ENCODE results near the gene CIART. TPM values are rescaled to one million over a fixed set of nuclear protein-coding genes. Genes with fewer than 3 reads are reported as not detected.
A peak's percentile ranks its signal among the peaks of the same experiment; 100 is the strongest.

Gene CIART
- total RNA-seq, 1 donor from 2014 or later = 3.5 TPM

DNA sequence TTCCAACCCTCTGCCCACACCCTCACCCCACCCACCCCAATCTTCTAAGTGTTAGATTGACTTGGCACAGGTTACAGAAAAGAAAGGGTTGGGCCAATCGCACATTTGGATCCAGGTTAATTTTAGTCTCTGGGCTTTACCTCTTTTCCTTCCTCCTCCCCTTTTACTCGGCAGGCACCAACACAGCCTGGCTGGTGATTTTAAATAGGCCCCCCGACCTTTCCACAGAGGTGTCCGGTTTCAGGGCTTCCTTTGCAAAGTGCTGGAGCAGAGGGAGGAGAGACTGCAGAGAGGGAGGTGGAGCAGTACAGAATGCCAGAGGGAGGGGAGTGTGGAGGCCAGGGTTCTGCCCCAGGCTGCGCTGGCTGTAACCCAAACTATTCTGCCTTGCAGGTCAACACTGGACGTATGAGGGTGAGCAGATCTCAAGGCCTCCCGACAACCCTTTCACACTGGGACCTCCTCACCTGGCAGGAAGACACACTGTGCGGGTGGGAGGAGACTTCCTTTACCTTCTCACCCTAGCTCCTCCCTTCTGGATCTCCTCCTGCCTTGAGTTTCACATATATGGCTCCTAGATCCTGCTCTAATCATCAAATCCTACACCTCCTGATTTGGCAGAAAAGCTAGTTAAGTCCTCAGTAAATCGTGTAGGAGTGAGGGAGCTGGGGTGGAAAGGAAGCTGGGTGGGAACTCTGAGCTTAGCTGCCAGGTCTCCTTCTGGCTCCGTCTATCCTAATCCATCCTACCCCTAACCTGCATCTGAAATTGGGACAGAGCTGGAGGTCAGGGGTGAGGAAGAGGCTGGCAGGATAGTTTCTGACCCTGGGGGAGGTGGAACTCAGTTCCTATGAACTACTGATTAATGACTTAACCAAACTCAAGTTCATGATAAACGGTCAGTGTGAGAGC lies 22.3 kb upstream of the CIART start:
- no peak for DNase-seq (ENCODE audit: low spot score)

DNA sequence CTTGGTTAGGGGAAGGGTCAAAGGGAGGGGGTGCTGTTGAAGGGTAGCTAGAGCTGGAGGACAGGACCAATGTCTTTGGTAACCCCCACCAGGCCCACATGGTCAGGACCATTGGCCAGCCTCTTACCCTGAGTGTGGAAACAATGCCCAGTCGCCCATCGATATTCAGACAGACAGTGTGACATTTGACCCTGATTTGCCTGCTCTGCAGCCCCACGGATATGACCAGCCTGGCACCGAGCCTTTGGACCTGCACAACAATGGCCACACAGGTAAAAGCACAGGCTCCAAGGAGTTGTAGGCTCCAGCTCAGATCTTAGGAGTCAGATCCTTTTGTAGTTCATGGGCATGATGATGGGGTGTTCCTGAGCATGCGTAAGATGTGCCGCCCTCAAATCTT lies 21.0 kb upstream of the CIART start:
- no peak for DNase-seq (ENCODE audit: low spot score)

DNA sequence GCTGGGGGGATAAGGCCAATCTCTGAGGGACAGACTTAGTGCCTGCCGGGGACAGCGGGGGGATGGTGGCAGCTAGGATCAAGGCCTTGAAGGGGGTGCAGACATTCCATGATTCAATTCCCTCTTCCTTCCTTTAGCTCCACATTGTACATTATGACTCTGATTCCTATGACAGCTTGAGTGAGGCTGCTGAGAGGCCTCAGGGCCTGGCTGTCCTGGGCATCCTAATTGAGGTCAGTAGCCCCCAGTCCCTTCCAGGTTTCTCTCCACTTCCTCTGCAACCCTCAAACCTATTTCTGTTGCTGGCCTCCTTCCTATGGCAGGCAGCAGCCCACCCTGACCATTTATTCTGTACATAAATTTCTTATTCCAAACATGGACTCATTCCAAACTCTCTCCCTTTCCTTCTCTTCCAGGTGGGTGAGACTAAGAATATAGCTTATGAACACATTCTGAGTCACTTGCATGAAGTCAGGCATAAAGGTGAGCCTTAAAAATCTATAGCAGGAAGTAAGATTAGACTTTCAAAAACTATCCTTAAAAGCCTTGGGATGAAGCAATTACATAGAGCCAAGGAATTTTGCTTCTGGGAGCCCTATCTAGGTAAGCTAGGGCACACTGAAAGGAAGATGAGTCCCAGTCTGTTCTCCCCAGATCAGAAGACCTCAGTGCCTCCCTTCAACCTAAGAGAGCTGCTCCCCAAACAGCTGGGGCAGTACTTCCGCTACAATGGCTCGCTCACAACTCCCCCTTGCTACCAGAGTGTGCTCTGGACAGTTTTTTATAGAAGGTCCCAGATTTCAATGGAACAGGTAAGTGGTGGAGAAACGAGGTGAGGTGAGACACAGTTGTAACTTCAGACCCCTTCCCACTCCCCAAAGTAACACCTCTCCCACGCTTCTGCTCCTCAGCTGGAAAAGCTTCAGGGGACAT lies 19.7 kb upstream of the CIART start:
- no peak for DNase-seq (ENCODE audit: low spot score)

DNA sequence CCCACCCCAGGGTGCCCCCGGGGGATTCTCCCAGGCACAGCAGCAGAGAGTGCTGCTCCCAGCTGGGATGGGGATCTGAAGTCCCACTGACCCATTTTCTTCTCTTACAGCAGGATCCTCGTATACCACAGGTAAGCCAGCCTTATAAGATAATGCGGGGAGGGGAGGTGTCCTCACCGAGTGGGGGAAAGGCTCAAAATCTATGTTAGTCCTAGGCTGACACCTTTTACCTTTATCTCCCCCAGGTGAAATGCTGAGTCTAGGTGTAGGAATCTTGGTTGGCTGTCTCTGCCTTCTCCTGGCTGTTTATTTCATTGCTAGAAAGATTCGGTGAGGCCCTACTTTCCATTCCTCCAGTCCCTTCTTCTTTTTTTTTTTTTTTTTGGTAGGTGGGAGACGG lies 18.8 kb upstream of the CIART start:
- no peak for DNase-seq (ENCODE audit: low spot score)

DNA sequence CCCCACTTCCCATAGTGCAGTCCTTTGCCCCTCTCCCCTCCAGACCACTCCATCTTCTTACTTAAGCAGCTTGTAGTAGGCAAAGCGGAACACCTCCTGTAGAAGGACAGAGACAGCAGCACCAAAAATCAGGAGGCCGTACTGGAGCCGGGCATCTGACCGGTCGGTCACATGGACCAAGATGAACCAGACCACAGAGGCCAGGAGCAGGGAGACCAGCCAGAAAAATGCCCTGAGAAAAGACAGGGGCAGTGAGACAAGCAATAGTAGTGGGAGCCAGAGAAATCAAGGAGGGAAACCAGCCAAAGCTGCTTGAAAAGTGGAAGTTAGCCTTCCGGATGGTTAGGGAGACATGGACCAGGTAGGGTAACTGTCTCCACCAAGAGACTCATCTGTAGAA lies 14.5 kb upstream of the CIART start:
- DNase-seq (ENCODE audit: low spot score) = no peak

DNA sequence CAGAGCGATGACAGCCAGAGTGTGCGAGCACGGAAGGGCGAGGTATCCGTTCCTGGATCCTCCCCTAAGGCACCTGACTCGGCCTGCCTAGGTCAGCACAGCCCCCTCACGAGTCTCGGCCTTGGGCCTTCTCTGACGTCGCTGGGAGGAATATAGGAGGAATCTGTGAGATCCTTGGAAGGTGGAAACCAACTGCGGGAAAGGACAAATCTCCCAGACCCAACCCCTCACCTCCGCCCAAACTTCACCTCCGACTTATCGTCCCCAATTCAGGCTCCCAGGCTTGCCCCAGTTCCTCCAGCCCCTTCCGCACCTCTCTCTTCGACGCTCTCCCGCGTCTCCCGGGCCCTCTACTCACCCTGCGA lies 14.0 kb upstream of the CIART start:
- DNase-seq (ENCODE audit: low spot score) = no peak

DNA sequence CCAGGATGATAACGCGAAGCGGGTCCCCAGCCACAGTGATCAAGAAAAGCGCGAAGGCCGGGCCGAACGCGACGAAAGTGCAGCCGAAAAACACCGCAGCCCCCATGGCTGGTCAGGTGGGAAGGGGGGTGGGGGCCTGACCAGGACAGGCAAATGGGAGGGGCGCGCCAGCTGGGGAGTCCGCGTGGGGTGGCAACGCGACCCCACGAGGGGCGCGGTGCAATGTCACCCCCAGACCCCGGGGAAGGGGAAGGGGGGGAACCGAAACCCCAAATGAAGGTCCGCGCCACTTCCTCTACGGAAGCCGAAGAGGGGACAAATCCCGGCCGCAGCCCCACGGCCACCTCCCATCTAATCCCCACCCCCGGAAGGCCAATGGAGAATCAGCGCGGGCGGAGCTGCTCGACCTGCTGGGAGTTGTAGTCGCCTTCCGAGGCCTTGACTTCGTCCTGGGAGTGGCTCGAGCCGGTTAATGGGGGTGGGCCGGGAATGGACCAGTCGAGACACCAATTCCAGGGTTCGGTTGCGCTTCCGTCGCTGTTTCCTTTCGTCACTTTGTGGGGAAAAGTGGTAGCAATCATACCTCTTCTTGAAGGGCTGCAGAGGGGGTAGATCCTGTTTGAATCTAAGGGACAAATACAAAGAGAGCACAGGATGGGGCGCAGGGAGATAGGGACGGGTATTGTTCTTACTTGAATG lies 13.5 kb upstream of the CIART start, which contains the start of gene APH1A:
APH1A (minus strand) TSS at position 312 of the 699 bp plus-strand sequence; CDS start at position 106, 206 bp downstream.
- DNase-seq (ENCODE audit: low spot score) = peak; percentile 99

DNA sequence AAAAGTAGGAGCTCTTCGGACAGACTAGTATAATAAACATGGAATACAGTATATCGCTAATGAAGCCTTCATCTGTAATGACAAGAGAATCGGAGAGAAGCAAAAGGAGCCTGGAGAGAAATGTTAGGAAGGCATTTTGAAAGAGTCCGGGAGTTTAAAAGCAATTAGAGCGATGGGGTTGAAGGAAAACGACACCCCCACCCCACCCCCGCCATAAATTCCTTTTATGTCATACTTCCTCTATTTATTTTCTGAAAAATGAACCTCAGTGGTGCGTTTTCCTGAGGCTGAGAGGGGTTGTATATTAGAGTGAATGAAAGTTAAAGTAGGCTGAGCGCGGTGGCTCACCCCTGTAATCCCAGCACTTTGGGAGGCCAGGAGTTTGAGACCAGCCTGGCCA lies 12.9 kb upstream of the CIART start:
- DNase-seq (ENCODE audit: low spot score) = no peak

DNA sequence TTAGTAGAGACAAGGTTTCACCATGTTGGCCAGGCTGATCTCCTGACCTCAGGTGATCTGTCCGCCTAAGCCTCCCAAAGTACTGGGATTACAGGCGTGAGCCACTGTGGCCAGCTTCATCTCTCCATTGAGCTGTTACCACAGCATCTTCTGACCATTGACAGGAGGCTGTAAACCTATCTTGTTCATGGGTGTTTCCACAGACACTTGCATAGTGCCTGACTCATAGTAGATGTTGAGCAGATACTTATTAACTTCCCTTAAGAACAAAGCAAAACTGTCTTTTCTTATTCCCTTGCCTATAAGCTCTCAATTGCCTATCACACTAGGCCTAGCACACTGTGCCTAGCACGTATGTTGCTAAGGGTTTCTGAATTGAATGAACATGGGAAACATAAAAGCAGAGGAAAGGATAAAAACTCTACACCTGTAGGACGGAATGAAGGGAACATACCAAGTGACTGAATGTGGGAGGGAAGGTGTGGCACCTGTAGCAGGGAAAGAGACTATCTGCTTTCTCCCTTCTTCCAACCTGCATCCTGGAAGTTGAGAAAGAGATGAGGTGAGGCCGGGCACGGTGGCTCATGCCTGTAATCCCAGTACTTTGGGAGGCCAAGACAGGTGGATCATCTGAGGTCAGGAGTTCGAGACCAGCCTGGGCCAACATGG lies 10.9 kb upstream of the CIART start:
- DNase-seq (ENCODE audit: low spot score) = no peak

DNA sequence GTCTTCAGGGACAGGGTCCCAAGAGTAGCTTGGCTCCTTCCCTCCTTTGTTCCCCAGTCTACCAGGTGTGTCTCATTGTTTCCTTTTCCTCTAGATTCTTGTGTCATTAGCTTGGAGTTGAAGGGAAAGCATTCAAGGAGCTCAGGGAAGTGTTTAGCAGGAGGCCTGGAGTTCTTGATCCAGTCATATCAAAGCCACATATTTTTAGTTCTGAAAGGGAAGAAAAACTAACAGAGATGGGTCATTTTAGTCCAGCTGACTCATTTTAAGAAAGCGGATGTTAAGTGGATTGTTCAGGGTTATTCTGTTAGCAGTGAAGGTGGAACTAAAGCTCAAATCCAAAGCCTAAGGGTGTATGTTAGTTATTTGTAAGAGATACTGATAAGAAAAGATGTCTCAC lies 9.0 kb upstream of the CIART start:
- DNase-seq (ENCODE audit: low spot score) = no peak

DNA sequence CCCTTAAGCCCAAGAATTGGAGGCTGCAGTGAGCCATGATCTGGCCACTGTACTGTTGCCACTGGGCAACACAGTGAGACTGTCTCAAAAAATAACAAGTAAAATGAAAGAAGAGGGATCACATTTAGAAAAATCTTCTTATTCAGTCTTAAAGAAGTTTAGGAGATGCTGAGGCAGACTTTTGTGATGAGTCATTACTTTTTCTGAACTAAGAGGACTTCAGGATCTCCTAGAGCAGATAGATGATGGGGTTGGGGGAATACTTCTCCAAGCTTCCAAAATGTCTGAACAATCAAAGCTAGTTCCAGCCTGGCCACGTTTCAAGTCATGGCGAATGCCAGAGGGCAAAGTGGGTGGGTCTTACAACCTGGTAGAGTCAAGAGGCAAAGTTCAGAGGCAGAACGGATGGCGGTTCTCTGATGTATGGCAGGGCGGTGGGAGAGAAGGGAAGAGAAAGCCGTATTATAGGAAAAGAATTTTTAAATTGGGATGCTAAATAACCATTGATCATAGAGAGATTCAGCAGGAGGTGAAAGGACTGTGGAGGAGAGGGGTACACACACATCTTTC lies 2.1 kb upstream of the CIART start:
- no peak for DNase-seq (ENCODE audit: low spot score)

DNA sequence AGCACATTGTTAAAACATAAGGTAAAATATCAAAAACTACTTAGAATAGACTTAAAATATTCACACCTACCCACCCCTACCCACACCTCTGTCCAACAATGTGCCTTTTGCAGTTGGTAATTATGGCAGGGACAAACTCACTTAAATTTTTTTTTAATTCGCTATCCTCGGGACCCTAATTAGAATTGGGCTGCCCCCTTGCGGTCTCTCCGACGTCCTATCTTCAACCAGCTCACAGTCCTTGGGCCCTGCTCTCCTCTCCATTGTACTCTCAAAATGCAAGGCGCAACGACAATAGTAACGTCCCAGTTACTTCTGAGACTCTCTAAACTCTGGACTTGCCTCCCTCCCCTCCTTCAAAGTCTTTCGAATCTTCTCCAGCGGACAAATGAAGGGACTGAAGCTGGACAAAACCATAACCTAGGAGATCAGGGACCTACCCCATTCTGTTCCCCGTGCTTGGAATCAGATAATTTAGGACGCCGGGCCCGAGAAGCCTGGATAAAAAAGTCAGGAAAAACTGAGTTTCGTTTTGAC lies 1.1 kb upstream of the CIART start:
- DNase-seq (ENCODE audit: low spot score) = no peak

DNA sequence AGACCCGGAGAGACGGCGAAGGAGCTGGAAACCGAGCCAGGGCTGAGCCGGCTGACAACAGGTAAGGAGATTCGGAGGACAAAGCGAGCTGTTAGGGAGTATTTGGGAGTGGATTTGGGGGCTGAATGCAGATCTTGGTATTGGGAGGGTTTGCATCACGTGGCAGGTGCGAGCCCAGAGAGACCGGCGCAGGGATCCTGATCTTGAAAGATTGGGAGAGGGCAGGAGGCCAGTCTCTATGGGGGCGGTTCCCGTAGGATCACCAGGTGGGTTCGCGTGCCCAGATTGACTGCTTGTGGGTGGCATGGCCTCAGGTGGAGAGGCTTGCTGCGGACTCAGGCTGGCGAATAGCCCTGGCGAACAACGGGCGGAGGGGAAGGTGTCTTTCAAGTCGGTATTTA lies 204 bp downstream of the CIART start:
- no peak for DNase-seq (ENCODE audit: low spot score)

DNA sequence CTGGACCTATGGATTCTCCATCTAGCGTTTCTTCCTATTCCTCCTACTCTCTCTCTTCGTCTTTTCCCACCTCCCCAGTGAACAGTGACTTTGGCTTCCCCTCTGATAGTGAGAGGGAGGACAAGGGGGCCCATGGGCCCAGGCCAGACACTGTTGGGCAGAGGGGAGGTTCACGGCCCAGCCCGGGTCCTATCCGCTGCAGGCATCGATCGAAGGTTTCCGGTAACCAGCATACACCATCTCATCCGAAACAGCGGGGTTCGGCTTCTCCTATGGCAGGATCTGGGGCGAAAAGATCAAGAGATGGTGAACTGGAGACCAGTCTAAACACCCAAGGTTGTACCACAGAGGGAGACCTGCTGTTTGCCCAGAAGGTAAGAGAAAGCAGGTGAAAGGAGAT lies 906 bp downstream of the CIART start:
- DNase-seq (ENCODE audit: low spot score) = no peak

DNA sequence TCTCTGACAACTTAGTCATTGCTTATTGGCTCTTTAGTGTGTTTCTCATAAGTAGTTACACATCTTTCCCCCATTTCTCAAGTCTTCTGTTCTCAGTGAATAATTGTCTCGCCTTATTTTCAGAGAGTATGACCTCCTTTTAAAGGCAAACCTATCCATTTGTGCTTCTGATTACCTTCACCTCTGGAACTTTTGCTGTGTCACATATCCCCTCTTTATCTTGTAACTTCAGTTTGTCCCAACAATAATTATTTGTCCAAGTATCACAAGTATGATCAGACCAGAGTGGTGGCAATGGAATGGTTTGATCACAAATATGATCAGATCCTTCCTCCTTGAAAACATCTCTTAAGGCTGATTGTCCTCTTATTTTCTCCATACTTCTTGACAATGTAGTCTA lies 6.0 kb downstream of the CIART start:
- no peak for DNase-seq (ENCODE audit: low spot score)

DNA sequence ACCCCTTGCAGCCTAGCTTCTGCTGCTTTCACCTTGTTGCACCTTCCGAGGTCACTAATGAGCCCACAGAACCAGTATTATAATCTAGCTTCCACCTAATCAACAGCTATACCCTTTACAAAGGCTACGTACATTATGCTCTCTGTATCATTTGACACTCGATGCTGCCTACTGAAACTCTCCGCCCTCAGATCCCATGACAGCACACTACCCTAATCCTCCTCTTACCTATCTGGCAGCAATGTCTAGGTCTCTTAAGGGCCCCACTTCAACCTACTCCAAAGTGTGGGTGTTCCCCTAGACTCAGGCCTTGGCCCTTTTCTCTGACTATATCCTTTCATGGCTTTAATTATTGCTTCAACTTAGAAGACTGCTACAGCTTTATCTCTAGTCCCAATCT lies 6.5 kb downstream of the CIART start:
- DNase-seq (ENCODE audit: low spot score) = no peak

DNA sequence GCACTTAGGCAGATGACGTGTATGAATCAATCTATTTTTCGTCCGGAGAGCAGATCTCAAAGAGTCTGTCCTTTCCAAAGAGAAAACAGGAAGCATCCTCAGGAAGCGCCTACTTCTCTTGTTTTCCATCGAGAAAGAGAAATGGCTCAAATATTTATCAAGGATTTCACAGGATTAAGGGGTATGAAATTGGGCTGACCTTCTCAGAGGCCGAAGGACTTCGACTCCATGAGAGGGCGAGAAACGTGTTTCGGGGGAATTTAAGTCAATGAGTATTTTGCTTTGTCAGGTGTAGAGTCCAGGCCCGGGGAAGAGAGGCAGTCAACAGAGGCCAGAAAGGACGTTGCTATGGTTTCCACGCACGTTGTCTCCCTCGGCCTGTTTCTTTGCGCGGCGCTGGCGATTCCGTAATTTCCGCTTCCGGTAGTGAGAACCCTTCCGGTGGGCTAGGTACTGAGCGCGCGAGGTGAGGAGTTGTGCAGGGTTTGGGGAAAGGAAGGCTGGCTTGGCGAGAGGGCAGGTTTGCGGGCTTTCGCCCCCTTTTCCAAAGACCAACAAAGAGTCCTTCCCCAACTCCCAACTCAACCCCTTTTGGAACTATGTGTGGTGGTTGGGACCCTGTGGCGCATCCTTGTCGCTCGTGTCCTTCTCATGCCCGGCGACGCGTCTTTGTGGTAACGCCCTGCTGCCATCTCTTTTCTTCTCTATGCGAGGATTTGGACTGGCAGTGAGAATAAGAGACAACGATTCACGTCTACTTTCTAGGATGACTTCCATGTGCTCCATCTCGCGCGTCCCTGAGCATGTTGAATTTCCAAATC lies 11.3 kb downstream of the CIART start, which contains the start of gene MRPS21:
MRPS21 (plus strand) TSS at position 429 of the 821 bp plus-strand sequence. CDS start 506 bp downstream, outside the sequence.
- peak; percentile 94 for DNase-seq (ENCODE audit: low spot score)

DNA sequence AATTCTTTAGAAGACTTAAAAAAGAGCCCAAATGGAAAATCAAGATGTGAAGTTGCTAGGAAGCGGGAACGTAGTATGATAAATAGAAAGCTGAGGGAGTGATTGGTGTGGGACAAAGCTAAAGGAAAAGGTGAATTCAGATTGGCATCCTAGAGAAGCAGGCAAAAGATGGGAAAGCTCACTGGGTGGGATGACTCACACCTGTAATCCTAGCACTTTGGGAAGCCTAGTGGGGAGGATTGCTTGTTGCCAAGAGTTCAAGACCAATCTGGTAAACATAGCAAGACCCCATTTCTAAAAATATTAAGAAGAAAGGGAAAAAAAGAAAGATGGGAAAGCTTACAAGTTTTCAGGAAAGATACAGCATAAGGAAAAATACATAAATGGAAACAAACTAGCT lies 13.1 kb downstream of the CIART start:
- no peak for DNase-seq (ENCODE audit: low spot score)

DNA sequence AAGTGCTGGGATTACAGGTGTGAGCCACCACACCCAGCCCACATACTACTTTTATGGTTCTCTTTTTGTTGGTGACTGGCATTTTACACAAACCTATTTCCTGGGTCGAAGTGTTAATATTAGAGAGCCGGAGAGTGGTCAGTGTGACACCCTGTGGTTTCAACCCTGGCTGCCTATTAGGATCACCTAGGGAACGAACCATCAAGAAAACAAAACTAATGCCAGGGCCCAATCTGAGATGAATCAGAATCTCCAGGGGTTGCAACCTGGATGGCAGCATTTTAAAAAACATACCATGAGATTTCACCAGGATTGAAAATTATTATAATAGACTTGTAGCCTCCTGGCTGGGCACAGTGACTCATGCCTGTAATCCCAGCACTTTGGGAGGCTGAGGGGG lies 17.4 kb downstream of the CIART start:
- DNase-seq (ENCODE audit: low spot score) = no peak
